Vagina (tissue), 2 donors: Measurements from ENCODE around the gene ZBTB21.

Experiments used
- CTCF ChIP-seq, 3 experiments: fragments of 450-650 bp in 2 of 3; fragments of 200-600 bp in 1 of 3; sonication (generic) in 1 of 3; IDR thresholded peaks; one replicate each; pipeline ENCODE4 v1.5.1; 2017 to 2019; ENCODE audit warnings: antibody characterized with exemption in 3 of 3, mild to moderate bottlenecking in 2 of 3, moderate library complexity in 2 of 3
- POLR2A ChIP-seq, 2 donors: fragments of 450-650 bp; IDR thresholded peaks; one replicate each; pipeline ENCODE4 v1.6.1; 2017; ENCODE audit warnings: antibody characterized with exemption in 2 of 2, mild to moderate bottlenecking in 2 of 2, moderate library complexity in 2 of 2
- POLR2AphosphoS5 ChIP-seq, 2 donors: sonication (generic); formaldehyde crosslinking; IDR thresholded peaks; one replicate each; pipeline ENCODE4 v1.9.0; 2017; ENCODE audit warnings: antibody characterized with exemption in 2 of 2, mild to moderate bottlenecking in 2 of 2, low read depth in 1 of 2; ENCODE audit not compliant: insufficient read depth in 1 of 2

- TF ChIP-seq CTCF (IDR thresholded peaks at IDR 0.05): no peak
- TF ChIP-seq POLR2A (IDR thresholded peaks at IDR 0.05): no peak
- TF ChIP-seq POLR2AphosphoS5 (IDR thresholded peaks at IDR 0.05; ENCODE audit: insufficient read depth in 1 of 2, low read depth in 1 of 2): no peak
Measured at GRCh38 chr21:41973861-41974751, 36.1 kb downstream of the ZBTB21 start.
